ENCODE results near the gene CACNA1I.

CACNA1I gene

GRCh38 chr22:39537975-39538374 lies 32.6 kb upstream of the CACNA1I start:
- H2BK5ac ChIP-seq (ENCODE audit: low read length) = no peak overlapping the region
- peaks cover 8% of the 10 kb centered on the region for H3K4me1 ChIP-seq (ENCODE audit: control insufficient read depth, low read depth, low read length)
- no peak for DNase-seq
- no peak overlapping the region for H3K23ac ChIP-seq (ENCODE audit: low read length)
- H2BK15ac ChIP-seq (replicated peaks; ENCODE audit: low read depth) = no peak overlapping the region
- no peak overlapping the region for H3K56ac ChIP-seq (ENCODE audit: low read length)
- H3K79me1 ChIP-seq (ENCODE audit: low read length) = no peaks in the 10 kb centered on the region
- no CpG with 5 or more reads among the region's 2 CpGs for WGBS (ENCODE audit: extremely low coverage, insufficient coverage, low lambda C conversion rate)
- H3K4me3 ChIP-seq (ENCODE audit: low read length) = no peak overlapping the region
- no peak overlapping the region for H2AK5ac ChIP-seq (ENCODE audit: low read length)
- no peaks in the 10 kb centered on the region for H3K36me3 ChIP-seq (ENCODE audit: control insufficient read depth, insufficient read depth, low read length)
- no peak overlapping the region for H3K9ac ChIP-seq (ENCODE audit: low read length)
- H3K27me3 ChIP-seq (ENCODE audit: insufficient read depth, low read length, poor library complexity) = no peaks in the 10 kb centered on the region
- no peak overlapping the region for H3K4ac ChIP-seq (ENCODE audit: low read depth, low read length)
- H4K5ac ChIP-seq (ENCODE audit: low read length) = no peak overlapping the region
- H4K8ac ChIP-seq (ENCODE audit: low read depth, low read length) = no peak overlapping the region
- no peaks in the 10 kb centered on the region for H3K79me2 ChIP-seq (ENCODE audit: control insufficient read depth, insufficient read depth, low read length)
- H3K18ac ChIP-seq (ENCODE audit: low read length) = no peak overlapping the region
- H3K27ac ChIP-seq (ENCODE audit: low read depth, low read length) = no peak overlapping the region
- H2BK120ac ChIP-seq (ENCODE audit: low read depth, low read length) = no peak overlapping the region
- no peak overlapping the region for H3K4me2 ChIP-seq (ENCODE audit: low read length)

- H3K4me3 ChIP-seq (ENCODE audit: low read length) = no peak overlapping the region
- H4K8ac ChIP-seq (ENCODE audit: low read depth, low read length) = no peak overlapping the region
- no peaks in the 10 kb centered on the region for H3K79me1 ChIP-seq (ENCODE audit: low read length)
- H2BK15ac ChIP-seq (replicated peaks; ENCODE audit: low read depth) = no peak overlapping the region
- H3K23ac ChIP-seq (ENCODE audit: low read length) = no peak overlapping the region
- no peak overlapping the region for H3K27ac ChIP-seq (ENCODE audit: low read depth, low read length)
- H3K36me3 ChIP-seq (ENCODE audit: control insufficient read depth, insufficient read depth, low read length) = no peaks in the 10 kb centered on the region
- no peak overlapping the region for H2BK5ac ChIP-seq (ENCODE audit: low read length)
- no peak overlapping the region for H3K4me2 ChIP-seq (ENCODE audit: low read length)
- no peaks in the 10 kb centered on the region for H3K4me1 ChIP-seq (ENCODE audit: control insufficient read depth, low read depth, low read length)
- WGBS (ENCODE audit: extremely low coverage, insufficient coverage, low lambda C conversion rate) = no CpG with 5 or more reads among the region's 11 CpGs
- H3K56ac ChIP-seq (ENCODE audit: low read length) = no peak overlapping the region
- DNase-seq = no peak
- no peaks in the 10 kb centered on the region for H3K27me3 ChIP-seq (ENCODE audit: insufficient read depth, low read length, poor library complexity)
- no peak overlapping the region for H2AK5ac ChIP-seq (ENCODE audit: low read length)
- H2BK120ac ChIP-seq (ENCODE audit: low read depth, low read length) = no peak overlapping the region
- no peak overlapping the region for H4K5ac ChIP-seq (ENCODE audit: low read length)
- no peaks in the 10 kb centered on the region for H3K79me2 ChIP-seq (ENCODE audit: control insufficient read depth, insufficient read depth, low read length)
- no peak overlapping the region for H3K18ac ChIP-seq (ENCODE audit: low read length)
- no peak overlapping the region for H3K4ac ChIP-seq (ENCODE audit: low read depth, low read length)
- no peak overlapping the region for H3K9ac ChIP-seq (ENCODE audit: low read length)
These were observed 27.5 kb upstream of the CACNA1I start for GRCh38 chr22:39543095-39543494.

- Histone ChIP-seq H3K18ac (ENCODE audit: low read length) (no peak overlapping the region), H3K4me1 (ENCODE audit: control insufficient read depth, low read depth, low read length) (no peaks in the 10 kb centered on the region), H3K9ac (ENCODE audit: low read length) (no peak overlapping the region), H2BK5ac (ENCODE audit: low read length) (no peak overlapping the region), H2BK120ac (ENCODE audit: low read depth, low read length) (no peak overlapping the region), H3K36me3 (ENCODE audit: control insufficient read depth, insufficient read depth, low read length) (no peaks in the 10 kb centered on the region), H2BK15ac (replicated peaks; ENCODE audit: low read depth) (no peak overlapping the region), H3K79me2 (ENCODE audit: control insufficient read depth, insufficient read depth, low read length) (no peaks in the 10 kb centered on the region), H2AK5ac (ENCODE audit: low read length) (no peak overlapping the region), H3K4me2 (ENCODE audit: low read length) (no peak overlapping the region), H4K8ac (ENCODE audit: low read depth, low read length) (no peak overlapping the region), H3K56ac (ENCODE audit: low read length) (no peak overlapping the region), H3K4me3 (ENCODE audit: low read length) (no peak overlapping the region), H3K4ac (ENCODE audit: low read depth, low read length) (no peak overlapping the region), H4K5ac (ENCODE audit: low read length) (no peak overlapping the region), H3K27ac (ENCODE audit: low read depth, low read length) (no peak overlapping the region), H3K23ac (ENCODE audit: low read length) (no peak overlapping the region), H3K27me3 (ENCODE audit: insufficient read depth, low read length, poor library complexity) (no peaks in the 10 kb centered on the region), H3K79me1 (ENCODE audit: low read length) (no peaks in the 10 kb centered on the region)
- peak; percentile 77 for DNase-seq
- WGBS (ENCODE audit: extremely low coverage, insufficient coverage, low lambda C conversion rate) = no CpG with 5 or more reads among the region's 39 CpGs
These were observed 24.9 kb upstream of the CACNA1I start for GRCh38 chr22:39545386-39546365.

GRCh38 chr22:39546889-39547586 lies 23.5 kb upstream of the CACNA1I start:
- no peak overlapping the region for H4K5ac ChIP-seq (ENCODE audit: low read length)
- no peak overlapping the region for H2AK5ac ChIP-seq (ENCODE audit: low read length)
- no peak overlapping the region for H3K4me2 ChIP-seq (ENCODE audit: low read length)
- no peak overlapping the region for H4K8ac ChIP-seq (ENCODE audit: low read depth, low read length)
- no CpG with 5 or more reads among the region's 5 CpGs for WGBS (ENCODE audit: extremely low coverage, insufficient coverage, low lambda C conversion rate)
- DNase-seq = no peak
- no peak overlapping the region for H3K4ac ChIP-seq (ENCODE audit: low read depth, low read length)
- no peaks in the 10 kb centered on the region for H3K79me2 ChIP-seq (ENCODE audit: control insufficient read depth, insufficient read depth, low read length)
- no peak overlapping the region for H2BK120ac ChIP-seq (ENCODE audit: low read depth, low read length)
- no peak overlapping the region for H3K56ac ChIP-seq (ENCODE audit: low read length)
- no peaks in the 10 kb centered on the region for H3K36me3 ChIP-seq (ENCODE audit: control insufficient read depth, insufficient read depth, low read length)
- no peaks in the 10 kb centered on the region for H3K79me1 ChIP-seq (ENCODE audit: low read length)
- no peak overlapping the region for H3K27ac ChIP-seq (ENCODE audit: low read depth, low read length)
- H3K23ac ChIP-seq (ENCODE audit: low read length) = no peak overlapping the region
- H3K9ac ChIP-seq (ENCODE audit: low read length) = no peak overlapping the region
- H3K27me3 ChIP-seq (ENCODE audit: insufficient read depth, low read length, poor library complexity) = no peaks in the 10 kb centered on the region
- no peak overlapping the region for H3K4me3 ChIP-seq (ENCODE audit: low read length)
- no peak overlapping the region for H3K18ac ChIP-seq (ENCODE audit: low read length)
- no peak overlapping the region for H2BK5ac ChIP-seq (ENCODE audit: low read length)
- no peak overlapping the region for H2BK15ac ChIP-seq (replicated peaks; ENCODE audit: low read depth)
- no peaks in the 10 kb centered on the region for H3K4me1 ChIP-seq (ENCODE audit: control insufficient read depth, low read depth, low read length)

- no peak overlapping the region for H3K18ac ChIP-seq (ENCODE audit: low read length)
- no peak overlapping the region for H3K23ac ChIP-seq (ENCODE audit: low read length)
- H2BK5ac ChIP-seq (ENCODE audit: low read length) = no peak overlapping the region
- no peak overlapping the region for H2BK120ac ChIP-seq (ENCODE audit: low read depth, low read length)
- no CpG with 5 or more reads among the region's 2 CpGs for WGBS (ENCODE audit: extremely low coverage, insufficient coverage, low lambda C conversion rate)
- H2AK5ac ChIP-seq (ENCODE audit: low read length) = no peak overlapping the region
- H3K4me3 ChIP-seq (ENCODE audit: low read length) = no peak overlapping the region
- H2BK15ac ChIP-seq (replicated peaks; ENCODE audit: low read depth) = no peak overlapping the region
- no peaks in the 10 kb centered on the region for H3K79me2 ChIP-seq (ENCODE audit: control insufficient read depth, insufficient read depth, low read length)
- H4K5ac ChIP-seq (ENCODE audit: low read length) = no peak overlapping the region
- no peaks in the 10 kb centered on the region for H3K4me1 ChIP-seq (ENCODE audit: control insufficient read depth, low read depth, low read length)
- no peak overlapping the region for H3K4me2 ChIP-seq (ENCODE audit: low read length)
- H3K4ac ChIP-seq (ENCODE audit: low read depth, low read length) = no peak overlapping the region
- no peak overlapping the region for H3K27ac ChIP-seq (ENCODE audit: low read depth, low read length)
- no peaks in the 10 kb centered on the region for H3K27me3 ChIP-seq (ENCODE audit: insufficient read depth, low read length, poor library complexity)
- no peak overlapping the region for H3K56ac ChIP-seq (ENCODE audit: low read length)
- no peak overlapping the region for H4K8ac ChIP-seq (ENCODE audit: low read depth, low read length)
- DNase-seq = no peak
- H3K9ac ChIP-seq (ENCODE audit: low read length) = no peak overlapping the region
- no peaks in the 10 kb centered on the region for H3K79me1 ChIP-seq (ENCODE audit: low read length)
- H3K36me3 ChIP-seq (ENCODE audit: control insufficient read depth, insufficient read depth, low read length) = no peaks in the 10 kb centered on the region
These were observed 23.0 kb upstream of the CACNA1I start for GRCh38 chr22:39547587-39547947.

Data from mesendoderm (in vitro differentiated cells).